GM12878 (cell line): Measurements from ENCODE around the gene TARDBP. TPM values are rescaled to one million over a fixed set of nuclear protein-coding genes. Genes with fewer than 3 reads are reported as not detected.

ENCODE experiments used
- ATAC-seq: fragments of 200-7000 bp; cut with Tn5 transposase; 3 replicates; pipeline ENCODE4 v1.9.1; 2020; ENCODE audit warnings: mild to moderate bottlenecking, moderate library complexity
- BruUV-seq: library from RNA; stranded (reverse); fragments of 400-500 nt; replicated peaks from 2 replicates; lab custom pipeline; 2021; lab: Mats Ljungman, UMichigan
- CTCF ChIA-PET: fragments of 300-600 bp; sonication (Branson Sonifier 250); formaldehyde crosslinking; extraction: SDS; loops from one replicate; lab custom pipeline; 2021; ENCODE audit warnings: inconsistent platforms; lab: Yijun Ruan, JAX
- POLR2A ChIA-PET: fragments of 350-600 bp; formaldehyde crosslinking; extraction: SDS; loops from one replicate; lab custom pipeline; 2021; ENCODE audit warnings: inconsistent platforms; lab: Charles Lee
- RAD21 ChIA-PET: fragments of 300-600 bp; sonication (Branson Sonifier 250); formaldehyde crosslinking; loops from one replicate; lab custom pipeline; 2023; ENCODE audit warnings: antibody characterized with exemption; ENCODE audit not compliant: unreplicated experiment; lab: Charles Lee
- SMC1A ChIA-PET: fragments of 300-600 bp; sonication (Branson Sonifier 250); formaldehyde crosslinking; loops from one replicate; lab custom pipeline; 2023; ENCODE audit not compliant: unreplicated experiment, uncharacterized antibody; lab: Charles Lee
- DNase-seq: peaks from one replicate; pipeline ENCODE4 v3.0.0-alpha.2; 2011; ENCODE audit warnings: low read depth, low spot score
- FAIRE-seq: peaks from 3 replicates; lab custom pipeline; 2011; peaks lifted over from hg19 to GRCh38; lab: Jason Lieb, UNC
- H2AFZ ChIP-seq: 2 replicates; pipeline ENCODE4 v1.6.0; 2011; ENCODE audit warnings: low read depth, low read length, control low read depth; ENCODE audit not compliant: control insufficient read depth
- H3K27ac ChIP-seq: 2 replicates; pipeline ENCODE4 v1.5.1; 2011; ENCODE audit warnings: control low read depth; ENCODE audit not compliant: control insufficient read depth, insufficient read depth
- H3K27me3 ChIP-seq, 2 experiments: replicated peaks in 1 of 2; 2 replicates each; pipeline versions ENCODE4 v1.6.0 to v1.6.1; 2011; ENCODE audit warnings: low read length in 1 of 2; ENCODE audit not compliant: control insufficient read depth in 2 of 2, insufficient read depth in 2 of 2
- H3K36me3 ChIP-seq, 2 experiments: 2 replicates each; pipeline ENCODE4 v1.5.1; 2011; ENCODE audit warnings: low read length in 1 of 2; ENCODE audit not compliant: control insufficient read depth in 2 of 2, insufficient read depth in 2 of 2
- H3K4me1 ChIP-seq: 2 replicates; pipeline ENCODE4 v1.6.1; 2011; ENCODE audit warnings: mild to moderate bottlenecking, low read length, moderate library complexity, mixed read lengths; ENCODE audit not compliant: control insufficient read depth, insufficient read depth
- H3K4me2 ChIP-seq: 2 replicates; pipeline ENCODE4 v1.6.0; 2011; ENCODE audit warnings: control low read depth; ENCODE audit not compliant: control insufficient read depth, insufficient read depth
- H3K4me3 ChIP-seq: fragments of 200-600 bp; sonication (generic); 2 replicates; pipeline ENCODE4 v1.5.1; 2016
- H3K79me2 ChIP-seq: 2 replicates; pipeline ENCODE4 v1.6.0; 2011; ENCODE audit warnings: low read length; ENCODE audit not compliant: control insufficient read depth, insufficient read depth
- H3K9ac ChIP-seq: 2 replicates; pipeline ENCODE4 v1.8.0; 2011; ENCODE audit warnings: low read length, control low read depth, mixed read lengths; ENCODE audit not compliant: control insufficient read depth, insufficient read depth
- H3K9me3 ChIP-seq: replicated peaks from 3 replicates; pipeline ENCODE4 v1.5.1; 2011; ENCODE audit warnings: mild to moderate bottlenecking, low read length; ENCODE audit not compliant: control insufficient read depth, insufficient read depth
- H4K20me1 ChIP-seq: 2 replicates; pipeline ENCODE4 v1.6.0; 2011; ENCODE audit not compliant: control insufficient read depth, insufficient read depth
- ASH2L ChIP-seq: fragments of 300-600, 200-600 bp; sonication (generic); IDR thresholded peaks from 2 replicates; pipeline ENCODE4 v1.6.1; 2017; ENCODE audit warnings: low read depth, mild to moderate bottlenecking, borderline replicate concordance
- CHD1 ChIP-seq: IDR thresholded peaks from 2 replicates; pipeline ENCODE4 v1.6.1; 2012; ENCODE audit warnings: low read depth, low read length, improper control_type of control experiment
- EP300 ChIP-seq, 2 experiments: fragments of 150-350 bp in 1 of 2; IDR thresholded peaks; 2 replicates each; pipeline ENCODE4 v1.6.1; 2011 to 2012; ENCODE audit warnings: low read depth in 2 of 2, low read length in 2 of 2, borderline replicate concordance in 1 of 2, improper control_type of control experiment in 1 of 2, inconsistent platforms in 1 of 2; ENCODE audit not compliant: control insufficient read depth in 1 of 2
- HDGF ChIP-seq: fragments of 450-650 bp; IDR thresholded peaks from 2 replicates; pipeline ENCODE4 v1.6.1; 2016; ENCODE audit warnings: antibody characterized with exemption
- HSF1 ChIP-seq: fragments of 150-350 bp; IDR thresholded peaks from 2 replicates; pipeline ENCODE4 v1.6.1; 2014; ENCODE audit warnings: mild to moderate bottlenecking, low read depth, low read length
- IKZF2 ChIP-seq, 2 experiments: fragments of 450-650 bp; IDR thresholded peaks; 2 replicates each; pipeline ENCODE4 v1.6.1; 2017; ENCODE audit warnings: mild to moderate bottlenecking in 2 of 2, moderate library complexity in 2 of 2
- IRF3 ChIP-seq: fragments of 450-650 bp; IDR thresholded peaks from 2 replicates; pipeline ENCODE4 v1.6.1; 2014; ENCODE audit warnings: mild to moderate bottlenecking
- NKRF ChIP-seq: fragments of 450-650 bp; conservative IDR thresholded peaks from 2 replicates; pipeline ENCODE4 v1.6.1; 2017; ENCODE audit warnings: mild to moderate bottlenecking, moderate library complexity
- RAD51 ChIP-seq: fragments of 450-650 bp; IDR thresholded peaks from 2 replicates; pipeline ENCODE4 v1.6.1; 2016; ENCODE audit warnings: moderate library complexity, mild to moderate bottlenecking, inconsistent platforms
- SMC3 ChIP-seq: IDR thresholded peaks from 2 replicates; pipeline ENCODE4 v1.6.1; 2011; ENCODE audit warnings: low read length, improper control_type of control experiment, borderline replicate concordance
- SPI1 ChIP-seq: IDR thresholded peaks from 2 replicates; pipeline ENCODE4 v1.6.1; 2011; ENCODE audit warnings: low read depth, mild to moderate bottlenecking, low read length, moderate library complexity, borderline replicate concordance; ENCODE audit not compliant: insufficient read depth
- TAF1 ChIP-seq: IDR thresholded peaks from 2 replicates; pipeline ENCODE4 v1.6.1; 2011; ENCODE audit warnings: mild to moderate bottlenecking, low read depth, low read length, borderline replicate concordance
- ZNF622 ChIP-seq: fragments of 450-650 bp; IDR thresholded peaks from 2 replicates; pipeline ENCODE4 v1.6.1; 2017; ENCODE audit warnings: mild to moderate bottlenecking, inconsistent platforms
- WGBS: methylation state at CpG from one replicate; pipeline ENCODE4 v1.1.6; 2016; ENCODE audit warnings: low lambda C conversion rate; ENCODE audit not compliant: insufficient replicate concordance, insufficient coverage; ENCODE audit errors: missing lambda C conversion rate; 5-methylcytosine and 5-hydroxymethylcytosine counted together
- in situ Hi-C: fragments of 300-500 bp; cut with MboI; formaldehyde crosslinking; loops from 9 replicates; pipeline ENCODE4 v1.14.3; 2018; ENCODE audit warnings: mixed read lengths
- intact Hi-C: fragments of 100-400 bp; cut with micrococcal nuclease; formaldehyde crosslinking; loops from one replicate; pipeline ENCODE4 v1.14.2; 2022; ENCODE audit not compliant: unreplicated experiment
- polyA plus RNA-seq, 11 experiments: library from polyadenylated mRNA; depleted of rRNA in 4 of 11; unstranded in 6 of 11; stranded (reverse) in 5 of 11; fragments of >200 nt; fragmentation: Nextera tagmentation in 4 of 11; fragmentation: Illumina TruSeq in 1 of 11; extraction: Ambion mirVana in 4 of 11; extraction: Trizol in 1 of 11; gene quantifications; 1 replicate in 1 of 11; 2 replicates in 10 of 11; pipeline versions ENCODE4 v1.2.1 to v1.2.3, GENCODE V29; 2011 to 2016; ENCODE audit warnings: inconsistent platforms in 2 of 11, missing spikeins in 2 of 11, low read depth in 1 of 11
- total RNA-seq, 4 experiments: library from RNA; depleted of rRNA in 3 of 4; stranded (reverse); fragments of >200 nt in 3 of 4; fragmentation: Illumina TruSeq in 1 of 4; extraction: Trizol in 1 of 4; gene quantifications; 2 replicates each; pipeline versions ENCODE4 v1.2.1 to v1.2.3, GENCODE V29; 2013 to 2021

The TARDBP gene
- total and polyA plus RNA-seq, 10 of the 15 experiments (the other 5 are each of a cell fraction or from before 2014, with no cell fraction given): 55.6 to 318 (median 192) TPM

GRCh38 chr1:11054181-11054580 is 41.7 kb downstream of the TARDBP start:
- RAD21 ChIA-PET: no interaction called here
- no TSS peak for BruUV-seq
- WGBS: 91% methylated on average over 7 of the region's 7 CpGs
- Histone ChIP-seq H2AFZ (no peak overlapping the region), H3K4me1 (peaks cover 12% of the 10 kb centered on the region), H4K20me1 (no peaks in the 10 kb centered on the region), H3K27ac (no peak overlapping the region), H3K79me2 (peaks cover 12% of the 10 kb centered on the region), H3K36me3 (peaks cover 4% of the 10 kb centered on the region in 2 experiments; a peak in 3 of 4 replicates), H3K4me3 (no peak overlapping the region), H3K4me2 (no peak overlapping the region), H3K9ac (no peak overlapping the region), H3K9me3 (no peaks in the 10 kb centered on the region), H3K27me3 (no peaks in the 10 kb centered on the region)
- POLR2A ChIA-PET: no interaction called here
- TF ChIP-seq EP300 (IDR thresholded peaks at IDR 0.05; ENCODE audit: borderline replicate concordance in 1 of 2, control insufficient read depth in 1 of 2, low read depth in 2 of 2, low read length in 2 of 2) (no peak), HDGF (no peak), IKZF2 (IDR thresholded peaks at IDR 0.05) (no peak), ASH2L (no peak)
- CTCF ChIA-PET: no interaction called here
- FAIRE-seq (no peak), DNase-seq (no peak), ATAC-seq (no peak)
- intact Hi-C loops (no loop called here), in situ Hi-C loops (no loop called here)
- SMC1A ChIA-PET: no interaction called here

GRCh38 chr1:11054666-11055065 is 42.2 kb downstream of the TARDBP start:
- RAD21 ChIA-PET: no interaction called here
- no peak for TF ChIP-seq TAF1
- no peak for TF ChIP-seq CHD1
- no peak for TF ChIP-seq ZNF622
- no peak for TF ChIP-seq IRF3
- no peak for TF ChIP-seq NKRF
- no peak for TF ChIP-seq SMC3
- no peak for TF ChIP-seq SPI1
- TF ChIP-seq EP300 (IDR thresholded peaks at IDR 0.05; ENCODE audit: borderline replicate concordance in 1 of 2, control insufficient read depth in 1 of 2, low read depth in 2 of 2, low read length in 2 of 2): no peak
- TF ChIP-seq RAD51: no peak
- no peak for TF ChIP-seq HSF1

More at GRCh38 chr1:11054666-11055065, 42.2 kb downstream of the TARDBP start:
- H3K79me2 ChIP-seq: peaks cover 17% of the 10 kb centered on the region
- peaks cover 4% of the 10 kb centered on the region in 2 experiments; a peak in 3 of 4 replicates for H3K36me3 ChIP-seq
- no peak for DNase-seq
- no peak overlapping the region for H2AFZ ChIP-seq
- no peak overlapping the region for H3K27ac ChIP-seq
- ChIA-PET CTCF (interaction anchor here (0.6 kb wide), 1 partner anchor 152 kb away, joined by 4 read pairs; no protein-coding TSS in a partner anchor), SMC1A (no interaction called here), POLR2A (no interaction called here)
- H3K9me3 ChIP-seq: no peaks in the 10 kb centered on the region
- no peak for ATAC-seq
- peaks cover 12% of the 10 kb centered on the region for H3K4me1 ChIP-seq
- no peaks in the 10 kb centered on the region for H4K20me1 ChIP-seq
- in situ Hi-C loops: no loop called here
- intact Hi-C loops: no loop called here
- no TSS peak for BruUV-seq
- no peak for FAIRE-seq
- 89% methylated on average over 19 of the region's 22 CpGs for WGBS
- no peaks in the 10 kb centered on the region for H3K27me3 ChIP-seq
- H3K9ac ChIP-seq: no peak overlapping the region
- no peak overlapping the region for H3K4me2 ChIP-seq
- H3K4me3 ChIP-seq: no peak overlapping the region
